Neuronal stem cell (in vitro differentiated cells): ENCODE measurements around the gene ASCC3.
A peak's percentile ranks its signal among the peaks of the same experiment; 100 is the strongest.

ENCODE experiments used
- DNase-seq: peaks from one replicate; pipeline ENCODE4 v3.0.0-alpha.2; 2013; ENCODE audit warnings: low spot score
- H2AFZ ChIP-seq: one replicate; pipeline ENCODE4 v1.6.1; 2013; ENCODE audit warnings: mild to moderate bottlenecking, low read length, inconsistent platforms
- H2AK5ac ChIP-seq: 2 replicates; pipeline ENCODE4 v1.6.1; 2013; ENCODE audit warnings: low read depth, mild to moderate bottlenecking, inconsistent platforms, low read length, moderate library complexity, mixed read lengths
- H2BK120ac ChIP-seq: 2 replicates; pipeline ENCODE4 v1.6.1; 2013; ENCODE audit warnings: low read depth, mild to moderate bottlenecking, inconsistent platforms, low read length, moderate library complexity, mixed read lengths
- H2BK12ac ChIP-seq: one replicate; pipeline ENCODE4 v1.6.1; 2013; ENCODE audit warnings: low read length, inconsistent platforms
- H2BK15ac ChIP-seq: 2 replicates; pipeline ENCODE4 v1.6.1; 2013; ENCODE audit warnings: mild to moderate bottlenecking, low read length, inconsistent platforms, mixed read lengths
- H2BK5ac ChIP-seq: one replicate; pipeline ENCODE4 v1.6.1; 2013; ENCODE audit warnings: inconsistent platforms, mild to moderate bottlenecking, low read length, moderate library complexity
- H3K14ac ChIP-seq: one replicate; pipeline ENCODE4 v1.6.1; 2013; ENCODE audit warnings: low read length, inconsistent platforms
- H3K18ac ChIP-seq: 2 replicates; pipeline ENCODE4 v1.6.1; 2013; ENCODE audit warnings: low read length, inconsistent platforms
- H3K23ac ChIP-seq: 2 replicates; pipeline ENCODE4 v1.6.1; 2013; ENCODE audit warnings: low read depth, mild to moderate bottlenecking, mixed read lengths, low read length, inconsistent platforms; ENCODE audit not compliant: poor library complexity
- H3K27ac ChIP-seq: replicated peaks from 3 replicates; pipeline ENCODE4 v1.5.1; 2013; ENCODE audit warnings: low read length, inconsistent platforms
- H3K27me3 ChIP-seq, 3 experiments: 2 replicates each; pipeline ENCODE4 v1.6.1; 2013; ENCODE audit warnings: low read length in 3 of 3, mild to moderate bottlenecking in 2 of 3, inconsistent platforms in 1 of 3, low read depth in 1 of 3, mixed read lengths in 1 of 3, moderate library complexity in 1 of 3; ENCODE audit not compliant: control insufficient read depth in 3 of 3, insufficient read depth in 3 of 3
- H3K36me3 ChIP-seq, 2 donors: replicated peaks in 1 of 2; 2 replicates each; pipeline ENCODE4 v1.6.1; 2013; ENCODE audit warnings: low read length in 2 of 2; ENCODE audit not compliant: control insufficient read depth in 2 of 2, insufficient read depth in 2 of 2
- H3K4ac ChIP-seq: 2 replicates; pipeline ENCODE4 v1.6.1; 2013; ENCODE audit warnings: inconsistent platforms, mild to moderate bottlenecking, low read length, moderate library complexity
- H3K4me1 ChIP-seq, 2 donors: 1 replicate in 1 of 2; 2 replicates in 1 of 2; pipeline ENCODE4 v1.6.1; 2013; ENCODE audit warnings: low read length in 2 of 2, low read depth in 1 of 2; ENCODE audit not compliant: control insufficient read depth in 2 of 2, insufficient read depth in 1 of 2
- H3K4me2 ChIP-seq: one replicate; pipeline ENCODE4 v1.6.1; 2013; ENCODE audit warnings: mild to moderate bottlenecking, low read length, inconsistent platforms; ENCODE audit not compliant: insufficient read depth, poor library complexity, severe bottlenecking
- H3K4me3 ChIP-seq, 2 donors: 2 replicates each; pipeline ENCODE4 v1.5.1; 2013; ENCODE audit warnings: low read length in 2 of 2, mild to moderate bottlenecking in 2 of 2, inconsistent platforms in 1 of 2, moderate library complexity in 1 of 2
- H3K79me1 ChIP-seq: one replicate; pipeline ENCODE4 v1.6.1; 2013; ENCODE audit warnings: low read depth, mild to moderate bottlenecking, inconsistent platforms, low read length, moderate library complexity
- H3K9ac ChIP-seq: one replicate; pipeline ENCODE4 v1.6.1; 2013; ENCODE audit warnings: mild to moderate bottlenecking, low read depth, low read length, inconsistent platforms; ENCODE audit not compliant: poor library complexity
- H3K9me3 ChIP-seq, 2 donors: replicated peaks in 1 of 2; 2 replicates each; pipeline versions ENCODE3 to v1.6.1; 2013; ENCODE audit warnings: low read length in 2 of 2, mild to moderate bottlenecking in 2 of 2, inconsistent platforms in 1 of 2, low read depth in 1 of 2, mixed read lengths in 1 of 2, moderate library complexity in 1 of 2; ENCODE audit not compliant: control insufficient read depth in 2 of 2, insufficient read depth in 1 of 2
- H4K8ac ChIP-seq: one replicate; pipeline ENCODE4 v1.6.1; 2013; ENCODE audit warnings: low read depth, mild to moderate bottlenecking, inconsistent platforms, low read length, moderate library complexity
- H4K91ac ChIP-seq: one replicate; pipeline ENCODE4 v1.6.1; 2013; ENCODE audit warnings: low read length, low read depth, mild to moderate bottlenecking, inconsistent platforms; ENCODE audit not compliant: poor library complexity
- WGBS, 2 donors: extraction: QIAGEN DNeasy Blood & Tissue Kit; methylation state at CpG; one replicate each; pipeline ENCODE4 v1.1.7; 2013; ENCODE audit warnings: missing lambda C conversion rate in 2 of 2, mixed read lengths in 1 of 2; ENCODE audit not compliant: insufficient read length in 2 of 2, insufficient replicate concordance in 1 of 2; ENCODE audit errors: extremely low coverage in 2 of 2; 5-methylcytosine and 5-hydroxymethylcytosine counted together

Gene ASCC3

DNA sequence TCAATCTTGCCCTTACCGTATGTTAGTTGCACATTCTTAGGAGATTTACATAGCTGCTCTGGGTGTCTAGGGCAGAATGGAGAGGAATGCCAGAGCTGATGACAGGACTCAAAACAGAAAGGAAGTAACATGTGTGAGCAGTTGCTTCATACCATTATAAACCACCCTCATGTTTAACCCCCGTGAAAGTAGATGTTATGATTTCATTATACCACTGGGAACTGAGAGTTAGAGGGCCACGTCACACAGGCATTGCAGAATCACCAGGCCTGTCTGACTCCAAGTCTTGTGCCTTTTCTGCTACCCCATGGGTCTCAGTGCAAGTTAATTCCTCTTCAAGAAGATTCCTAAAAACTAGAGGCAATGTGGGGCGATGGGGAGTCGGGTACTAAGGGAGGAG, 392.9 kb downstream of the ASCC3 start:
- Histone ChIP-seq H2AK5ac (no peak overlapping the region), H2BK120ac (no peak overlapping the region), H3K79me1 (no peaks in the 10 kb centered on the region), H3K4ac (no peak overlapping the region), H2BK15ac (no peak overlapping the region), H3K36me3 (no peaks in the 10 kb centered on the region), H4K91ac (no peak overlapping the region), H2BK12ac (no peak overlapping the region), H4K8ac (no peak overlapping the region), H3K27me3 (peaks cover 0 to 62% (median 0%) of the 10 kb centered on the region in 3 experiments), H3K4me1 (peaks cover 2 to 4% of the 10 kb centered on the region in 2 donors), H3K23ac (no peak overlapping the region), H2AFZ (no peak overlapping the region), H3K4me3 (no peak overlapping the region), H2BK5ac (no peak overlapping the region), H3K14ac (peak overlapping the region; percentile 72), H3K18ac (no peak overlapping the region), H3K27ac (no peak overlapping the region), H3K9ac (no peak overlapping the region), H3K4me2 (no peak overlapping the region), H3K9me3 (peaks cover 0 to 13% of the 10 kb centered on the region in 2 donors)
- DNase-seq, result no peak
- no CpG with 5 or more reads among the region's 5 CpGs for WGBS, 2 donors

DNA sequence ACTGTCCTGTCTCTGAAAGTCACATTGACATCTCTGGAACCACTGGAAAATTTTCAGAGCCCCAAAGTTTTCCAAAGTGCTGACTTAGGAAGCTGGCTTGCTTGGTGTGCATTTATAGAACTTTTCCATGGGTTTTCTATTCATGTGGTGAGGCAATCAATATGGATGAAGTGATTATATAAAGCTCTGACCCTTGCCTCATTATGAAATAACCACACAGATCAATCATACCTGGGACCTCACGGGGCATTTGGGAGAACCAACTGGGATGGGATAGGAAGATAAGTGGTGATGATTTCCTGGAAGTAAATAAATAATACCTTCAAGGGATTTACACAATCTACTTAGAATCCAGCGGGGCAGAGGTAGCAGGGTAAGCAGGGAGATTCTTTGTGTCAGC, 393.5 kb downstream of the ASCC3 start:
- Histone ChIP-seq H3K14ac (no peak overlapping the region), H2BK12ac (no peak overlapping the region), H2BK120ac (no peak overlapping the region), H3K79me1 (no peaks in the 10 kb centered on the region), H3K4me2 (no peak overlapping the region), H2AFZ (no peak overlapping the region), H3K4ac (no peak overlapping the region), H4K91ac (no peak overlapping the region), H3K9me3 (peaks cover 0 to 13% of the 10 kb centered on the region in 2 donors), H3K36me3 (no peaks in the 10 kb centered on the region), H3K27me3 (peaks cover 0 to 62% (median 0%) of the 10 kb centered on the region in 3 experiments), H3K9ac (no peak overlapping the region), H2BK5ac (no peak overlapping the region), H2AK5ac (no peak overlapping the region), H3K18ac (no peak overlapping the region), H2BK15ac (no peak overlapping the region), H3K4me1 (peaks cover 0 to 3% of the 10 kb centered on the region in 2 donors), H3K23ac (no peak overlapping the region), H3K4me3 (no peak overlapping the region), H3K27ac (no peak overlapping the region), H4K8ac (no peak overlapping the region)
- DNase-seq, result no peak
- WGBS, 2 donors, result no CpG with 5 or more reads among the region's 2 CpGs

DNA sequence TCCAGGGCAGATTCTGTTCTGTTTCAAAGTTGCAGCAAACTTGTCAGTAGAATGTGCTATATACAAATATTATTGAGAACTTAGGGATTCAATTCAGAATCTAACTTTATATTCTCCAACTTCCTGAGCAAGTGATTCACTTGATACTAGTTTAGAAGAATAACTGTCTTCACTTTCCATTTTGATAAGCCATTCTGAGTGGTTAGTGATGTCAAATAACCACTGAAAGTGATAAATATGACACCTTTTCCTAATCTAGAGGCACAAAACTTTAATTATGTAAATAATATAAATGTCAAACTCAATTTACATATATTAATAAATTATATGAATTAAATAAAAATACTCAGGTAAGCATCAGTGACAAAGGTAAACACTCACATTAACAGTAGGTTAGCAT, 395.9 kb downstream of the ASCC3 start:
- H2BK15ac ChIP-seq, result no peak overlapping the region
- no peak overlapping the region for H2BK120ac ChIP-seq
- no peak overlapping the region for H3K23ac ChIP-seq
- no peak overlapping the region for H2AFZ ChIP-seq
- peaks cover 0 to 9% of the 10 kb centered on the region in 2 donors for H3K9me3 ChIP-seq
- no peaks in the 10 kb centered on the region for H3K79me1 ChIP-seq
- H3K18ac ChIP-seq, result no peak overlapping the region
- H4K91ac ChIP-seq, result no peak overlapping the region
- H3K27me3 ChIP-seq, result peaks cover 0 to 59% (median 0%) of the 10 kb centered on the region in 3 experiments
- no peak overlapping the region for H3K9ac ChIP-seq
- no peak overlapping the region for H3K4me3 ChIP-seq
- DNase-seq, result no peak
- no peak overlapping the region for H3K4me2 ChIP-seq
- no peak overlapping the region for H3K4ac ChIP-seq
- H3K27ac ChIP-seq, result no peak overlapping the region
- H3K4me1 ChIP-seq, result no peaks in the 10 kb centered on the region
- H2AK5ac ChIP-seq, result no peak overlapping the region
- H3K36me3 ChIP-seq, result no peaks in the 10 kb centered on the region
- H3K14ac ChIP-seq, result no peak overlapping the region
- H4K8ac ChIP-seq, result no peak overlapping the region
- no peak overlapping the region for H2BK12ac ChIP-seq
- H2BK5ac ChIP-seq, result no peak overlapping the region

DNA sequence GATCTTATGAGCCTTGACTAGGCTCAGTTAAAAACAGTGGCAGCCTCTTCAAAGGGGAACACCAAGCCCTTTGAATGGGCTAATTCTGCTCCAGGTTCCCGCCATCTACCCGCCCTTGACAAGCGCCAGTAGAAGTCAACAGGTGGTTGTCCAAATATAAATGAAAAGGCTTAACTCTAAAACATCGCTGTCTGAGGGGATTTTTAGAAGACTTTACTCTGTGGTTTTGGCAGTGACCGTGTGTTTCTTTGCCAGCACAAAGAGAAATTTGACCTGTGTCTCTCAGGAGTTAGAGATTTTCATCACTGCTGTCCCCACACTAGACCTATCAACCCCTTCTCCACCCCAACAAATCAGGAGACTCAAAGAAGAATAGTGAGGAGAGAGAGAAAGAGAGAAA, 396.7 kb downstream of the ASCC3 start:
- no peaks in the 10 kb centered on the region for H3K79me1 ChIP-seq
- H3K27ac ChIP-seq, result no peak overlapping the region
- no peak for DNase-seq
- H3K14ac ChIP-seq, result no peak overlapping the region
- no peak overlapping the region for H3K4ac ChIP-seq
- no peak overlapping the region for H3K4me3 ChIP-seq
- H3K36me3 ChIP-seq, result no peaks in the 10 kb centered on the region
- H3K9me3 ChIP-seq, result peaks cover 0 to under 1% of the 10 kb centered on the region in 2 donors
- WGBS, 2 donors, result no CpG with 5 or more reads among the region's 5 CpGs
- peaks cover 0 to 58% (median 0%) of the 10 kb centered on the region in 3 experiments for H3K27me3 ChIP-seq
- no peak overlapping the region for H2BK5ac ChIP-seq
- no peak overlapping the region for H3K9ac ChIP-seq
- H4K8ac ChIP-seq, result no peak overlapping the region
- no peak overlapping the region for H2BK15ac ChIP-seq
- no peaks in the 10 kb centered on the region for H3K4me1 ChIP-seq
- no peak overlapping the region for H2AFZ ChIP-seq
- no peak overlapping the region for H3K23ac ChIP-seq
- H3K4me2 ChIP-seq, result no peak overlapping the region
- no peak overlapping the region for H3K18ac ChIP-seq
- no peak overlapping the region for H2BK120ac ChIP-seq
- no peak overlapping the region for H2AK5ac ChIP-seq
- H2BK12ac ChIP-seq, result no peak overlapping the region
- no peak overlapping the region for H4K91ac ChIP-seq
